NCI-H510A treated with DMSO at 0.1 percent for 48 hours (cell line): ENCODE measurements around the gene TPST2.
A peak's percentile ranks its signal among the peaks of the same experiment; 100 is the strongest.
"Not testable (repeated sequence)": the region's sequence is repeated elsewhere in the genome, so short reads cannot be mapped to it uniquely, and the experiment has no call there.

ENCODE experiments used
- DNase-seq: peaks from one replicate; lab custom pipeline; 2025; lab: John Stamatoyannopoulos, UW

TPST2 gene

DNA sequence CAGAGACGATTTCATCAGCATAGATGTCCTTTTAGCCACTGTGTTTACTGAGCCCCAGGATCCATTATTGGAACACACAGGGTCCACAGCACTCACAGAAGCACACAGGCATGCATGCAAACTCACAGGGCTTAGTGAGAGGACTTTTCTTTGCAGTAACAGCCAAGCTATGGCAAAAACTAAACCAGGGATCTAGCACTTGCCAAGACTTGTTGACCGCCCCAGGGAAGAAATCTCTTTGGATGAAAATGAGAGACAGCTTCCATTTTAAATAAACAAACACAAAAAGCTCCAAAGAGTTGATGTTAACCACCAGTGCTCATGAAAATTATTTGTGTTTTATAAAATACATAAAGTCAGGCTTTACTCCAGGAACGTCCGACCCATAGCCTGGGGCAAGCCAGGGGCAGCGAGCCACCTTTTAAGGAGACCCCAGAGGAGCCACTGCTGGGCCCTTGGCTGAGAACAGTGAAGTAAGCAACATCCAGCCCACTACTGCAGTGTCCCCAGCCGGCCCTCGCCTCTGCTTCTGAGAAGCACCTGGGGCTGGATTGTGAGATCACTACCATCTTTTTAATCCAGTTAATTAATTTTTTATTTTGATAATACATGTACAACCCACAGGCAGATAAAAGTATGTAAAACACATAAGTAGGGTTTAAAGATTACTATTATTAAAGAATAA, 55.6 kb downstream of the TPST2 start:
- DNase-seq = no peak

GRCh38 chr22:26529345-26529744, 60.6 kb downstream of the TPST2 start:
- no peak for DNase-seq

DNA sequence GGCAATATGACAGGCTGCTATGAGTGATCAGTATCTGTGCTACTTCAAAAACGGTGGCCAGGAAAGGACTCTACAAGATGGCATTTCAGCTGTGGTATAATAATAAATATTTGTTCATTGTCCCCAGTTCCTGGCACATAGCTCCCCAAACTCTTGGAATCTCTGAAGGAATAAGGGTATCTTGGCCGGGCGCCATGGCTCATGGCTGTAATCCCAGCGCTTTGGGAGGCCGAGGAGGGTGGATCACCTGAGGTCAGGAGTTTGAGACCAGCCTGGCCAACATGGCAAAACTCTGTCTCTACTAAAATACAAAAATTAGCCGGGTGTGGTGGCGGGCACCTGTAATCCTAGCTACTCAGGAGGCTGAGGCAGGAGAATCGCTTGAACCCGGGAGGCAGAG, 61.4 kb downstream of the TPST2 start:
- DNase-seq = not testable (repeated sequence)

GRCh38 chr22:26527574-26528465, 62.1 kb downstream of the TPST2 start:
- DNase-seq = no peak

GRCh38 chr22:26527167-26527566, 62.8 kb downstream of the TPST2 start:
- DNase-seq = no peak

DNA sequence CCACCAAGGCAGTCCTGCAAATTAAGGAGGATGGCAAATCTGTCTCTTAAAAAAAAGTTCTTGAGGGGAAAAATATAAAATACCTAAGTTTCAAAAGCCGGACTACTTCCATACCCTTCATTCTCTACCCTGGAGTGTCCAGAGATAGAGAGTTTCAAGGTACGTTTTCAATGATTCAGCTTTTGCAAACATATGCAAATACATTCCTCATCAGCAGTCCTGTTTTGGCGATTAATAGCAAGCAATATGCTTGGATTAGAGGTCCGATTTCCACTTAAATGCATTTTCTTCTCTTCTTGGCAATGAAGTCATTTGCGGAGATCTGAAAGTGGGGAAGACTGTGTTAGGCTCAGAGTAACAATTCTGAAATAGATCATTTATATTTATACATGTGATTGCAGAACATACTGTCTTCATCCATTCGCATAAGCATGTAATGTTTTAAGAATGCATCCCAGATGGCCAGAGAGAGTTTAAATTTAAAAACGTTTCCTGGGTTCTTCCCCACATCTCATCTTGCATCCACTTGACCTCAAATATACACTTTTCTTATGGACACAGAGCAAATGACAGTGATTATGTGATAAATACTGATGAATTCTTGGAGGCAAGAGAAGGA, 63.9 kb downstream of the TPST2 start:
- no peak for DNase-seq

- no peak for DNase-seq
Observed at GRCh38 chr22:26524870-26525269, 65.1 kb downstream of the TPST2 start.

DNA sequence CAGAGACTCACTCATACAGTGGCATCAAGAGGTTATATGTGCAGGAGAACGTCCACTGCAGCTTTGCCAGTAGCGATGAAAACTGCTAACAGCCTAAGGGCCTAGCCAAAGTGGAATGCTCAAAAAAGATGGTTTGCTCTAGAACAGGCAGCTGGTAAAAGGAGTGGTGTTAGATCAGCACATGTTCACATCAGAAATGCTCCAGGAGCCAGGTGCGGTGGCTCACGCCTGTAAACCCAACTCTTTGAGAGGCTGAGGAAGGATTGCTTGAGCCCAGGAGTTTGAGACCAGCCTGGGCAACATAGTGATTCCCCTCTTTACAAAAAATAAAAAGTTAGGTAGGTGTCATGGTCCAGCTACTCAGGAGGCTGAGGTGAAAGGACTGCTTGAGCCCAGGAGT, 67.3 kb downstream of the TPST2 start:
- DNase-seq = no peak

GRCh38 chr22:26522012-26522411, 67.9 kb downstream of the TPST2 start:
- no peak for DNase-seq

GRCh38 chr22:26517429-26517828, 72.5 kb downstream of the TPST2 start:
- no peak for DNase-seq

- DNase-seq = no peak
Observed at GRCh38 chr22:26516503-26516902, 73.4 kb downstream of the TPST2 start.

- DNase-seq = no peak
Observed at GRCh38 chr22:26515931-26516330, 74.0 kb downstream of the TPST2 start.

DNA sequence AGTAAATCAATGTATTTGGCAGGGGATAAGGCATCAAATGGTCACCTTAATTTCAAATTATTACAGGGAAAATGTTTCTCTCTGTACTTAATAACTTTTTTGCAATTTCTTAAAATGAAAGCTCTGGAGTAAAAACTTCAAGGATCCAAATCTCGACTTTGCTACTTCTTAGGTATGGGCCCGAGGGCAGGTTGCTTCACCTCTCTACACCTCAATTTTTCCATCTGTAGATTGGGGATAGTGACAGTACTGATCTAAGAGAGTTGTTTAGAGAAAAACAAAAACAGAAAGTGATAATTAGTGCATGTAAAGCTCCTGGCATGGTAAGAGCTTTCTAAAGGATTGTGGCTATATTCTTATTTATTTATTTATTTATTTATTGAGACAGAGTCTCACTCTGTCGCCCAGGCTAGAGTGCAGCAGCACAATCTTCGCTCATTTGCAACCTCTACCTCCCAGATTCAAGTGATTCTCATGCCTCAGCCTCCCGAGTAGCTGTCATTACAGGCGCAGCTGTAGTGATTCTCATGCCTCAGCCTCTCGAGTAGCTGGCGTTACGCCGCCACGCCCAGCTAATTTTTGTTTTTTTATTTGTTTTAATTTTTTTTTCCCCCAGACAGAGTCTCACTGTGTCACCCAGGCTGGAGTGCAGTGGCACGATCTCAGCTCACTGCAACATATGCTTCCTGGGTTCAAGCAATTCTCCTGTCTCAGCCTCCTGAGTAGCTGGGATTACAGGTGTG, 75.3 kb downstream of the TPST2 start:
- no peak for DNase-seq

- no peak for DNase-seq
Observed at GRCh38 chr22:26513838-26514237, 76.1 kb downstream of the TPST2 start.

- DNase-seq = peak; percentile 66
Observed at GRCh38 chr22:26512149-26512793, 77.7 kb downstream of the TPST2 start, which contains the start of gene TFIP11. Gene TFIP11, minus strand, starts transcription at chr22:26512473. Its CDS starts 2,201 bp downstream, at chr22:26510272.

GRCh38 chr22:26508148-26508547, 81.8 kb downstream of the TPST2 start:
- no peak for DNase-seq

DNA sequence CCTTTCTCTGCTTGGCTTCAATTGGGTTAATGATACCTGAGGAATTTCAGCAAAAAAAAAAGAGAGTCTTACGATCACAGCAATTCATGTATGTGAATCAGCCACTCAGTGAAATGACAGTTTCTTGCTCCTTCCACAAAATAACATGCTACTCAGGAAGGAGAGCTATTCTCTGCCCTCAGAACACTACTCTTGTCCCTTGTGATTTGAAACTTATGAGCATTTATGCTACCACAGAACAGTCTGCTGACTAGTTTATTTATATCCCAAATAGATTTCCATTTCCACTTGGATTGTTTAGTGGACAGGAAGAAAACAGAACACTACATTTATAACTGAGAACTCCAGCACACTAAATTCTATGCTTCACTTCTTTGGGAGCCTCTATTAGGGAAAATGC, 86.2 kb downstream of the TPST2 start:
- no peak for DNase-seq

DNA sequence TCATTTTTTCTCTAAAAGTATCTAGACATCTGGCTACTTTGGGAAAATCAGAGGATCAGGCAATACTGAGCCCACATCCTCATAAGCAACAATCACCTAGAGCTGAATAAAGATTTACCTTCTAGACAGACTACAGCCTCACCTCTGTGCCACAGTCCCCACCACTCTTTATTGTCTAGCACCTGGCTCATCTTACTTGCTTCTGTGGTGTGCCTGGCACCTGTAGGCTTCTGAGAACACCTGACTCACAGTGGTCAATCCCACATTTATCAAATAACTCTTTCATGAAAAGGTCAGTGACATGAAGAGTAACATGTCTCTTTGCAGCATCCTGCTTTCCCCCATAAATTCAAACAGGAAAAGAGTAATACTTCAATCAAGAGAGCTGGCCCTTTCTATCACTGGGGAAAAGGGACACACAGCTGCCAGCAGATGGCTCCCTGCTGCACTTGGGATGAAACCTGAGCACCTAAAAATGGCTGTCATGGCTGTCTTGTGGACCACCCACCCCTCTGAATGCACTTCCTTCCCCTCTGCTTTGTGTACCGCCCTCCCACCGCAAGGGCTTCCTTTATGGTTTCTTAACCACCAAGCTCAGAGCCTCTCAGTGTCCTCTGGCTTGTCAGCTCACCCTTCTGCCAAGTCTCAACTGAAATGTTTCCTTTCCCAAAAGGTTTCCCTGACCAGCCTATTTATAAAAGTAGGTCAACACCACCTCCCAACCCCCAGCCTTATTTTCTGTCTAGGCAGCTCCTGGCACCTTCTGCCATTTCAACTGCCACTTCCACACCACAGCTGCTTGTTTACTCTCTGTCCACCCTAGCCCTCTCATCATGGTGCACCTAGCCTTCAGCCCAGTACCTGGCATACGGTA, 87.0 kb downstream of the TPST2 start:
- peak; percentile 11 for DNase-seq

DNA sequence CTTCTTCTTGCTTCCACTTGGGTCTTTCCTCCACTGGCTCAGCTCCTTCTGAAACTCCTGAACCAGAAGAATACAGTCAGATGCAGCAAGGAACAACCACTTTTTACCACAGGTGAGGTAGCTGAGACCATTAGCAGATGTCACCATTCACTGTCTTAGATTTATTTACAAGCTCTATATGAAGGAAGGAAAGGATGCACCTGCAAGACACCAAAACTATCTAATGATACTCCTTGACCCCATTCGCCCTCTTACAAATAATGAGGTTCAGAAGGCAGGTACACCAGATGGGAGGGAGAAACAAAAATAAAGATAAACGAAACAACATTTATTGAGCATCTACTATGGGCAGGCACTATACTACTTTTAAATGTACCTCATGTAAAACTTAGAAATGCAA, 87.9 kb downstream of the TPST2 start:
- no peak for DNase-seq

DNA sequence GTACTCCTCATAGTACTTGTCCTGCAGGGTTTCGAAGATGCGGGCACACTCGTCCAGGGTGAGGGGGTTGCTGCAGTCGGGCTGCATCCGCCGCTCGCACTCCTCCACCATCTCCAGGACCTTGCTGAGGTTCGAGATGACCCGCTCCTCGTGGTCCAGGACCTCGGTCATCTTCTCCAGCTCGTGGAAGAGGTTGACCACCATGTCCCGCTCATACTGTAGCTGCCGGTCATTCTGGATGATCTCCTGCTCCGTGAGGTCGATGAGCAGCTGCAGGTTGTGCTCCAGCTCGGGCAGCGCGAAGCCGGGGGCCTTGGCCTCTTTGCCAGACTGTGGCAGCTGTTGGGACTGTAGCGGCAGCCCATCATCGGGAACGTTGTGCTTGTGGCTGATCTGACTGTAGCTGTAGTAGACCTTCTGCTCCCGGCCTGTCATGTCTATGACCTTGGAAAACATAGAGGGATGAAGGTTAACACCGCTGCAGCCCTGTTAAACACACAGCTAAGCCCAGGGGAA, 90.7 kb downstream of the TPST2 start:
- DNase-seq = no peak
